Peyer's patch (tissue), 4 donors: Measurements from ENCODE around the gene ASB10. TPM values are rescaled to one million over a fixed set of nuclear protein-coding genes. Genes with fewer than 3 reads are reported as not detected.

Source experiments
- DNase-seq, 3 donors: peaks; one replicate each; pipeline ENCODE4 v3.0.0-alpha.2; 2017 to 2019
- H3K27ac ChIP-seq, 4 donors: fragments of 200-600 bp; sonication (generic); one replicate each; pipeline ENCODE4 v1.5.1; 2016 to 2019
- H3K27me3 ChIP-seq, 2 donors: fragments of 200-600 bp; sonication (generic); one replicate each; pipeline ENCODE4 v1.5.1; 2019
- H3K36me3 ChIP-seq, 3 donors: fragments of 200-600 bp; sonication (generic); one replicate each; pipeline ENCODE4 v1.5.1; 2016 to 2019
- H3K4me1 ChIP-seq, 4 donors: fragments of 200-600 bp; sonication (generic); one replicate each; pipeline ENCODE4 v1.5.1; 2016 to 2019
- H3K4me3 ChIP-seq, 4 donors: fragments of 200-600 bp; sonication (generic); 1 replicate in 3 of 4; 2 replicates in 1 of 4; pipeline ENCODE4 v1.5.1; 2016 to 2019; ENCODE audit warnings: mild to moderate bottlenecking in 1 of 4
- H3K9me3 ChIP-seq, 4 donors: fragments of 200-600 bp; sonication (generic); one replicate each; pipeline ENCODE4 v1.5.1; 2016 to 2019; ENCODE audit warnings: mild to moderate bottlenecking in 1 of 4
- POLR2A ChIP-seq, 2 donors: fragments of 450-650 bp; IDR thresholded peaks; one replicate each; pipeline ENCODE4 v1.5.1; 2017; ENCODE audit warnings: antibody characterized with exemption in 2 of 2, mild to moderate bottlenecking in 2 of 2, moderate library complexity in 2 of 2
- total RNA-seq, 4 donors: library from RNA; depleted of rRNA; stranded (reverse); fragments of >200 nt; gene quantifications; one replicate each; pipeline ENCODE4 v1.1.0, GENCODE V29; 2016
- TF ChIP-seq, protein P1 (sequence below), 6 experiments: fragments of 450-650 bp in 4 of 6; fragments of 200-600 bp in 2 of 6; sonication (generic) in 1 of 6; IDR thresholded peaks; one replicate each; pipeline ENCODE4 v1.5.1; 2017 to 2019; ENCODE audit warnings: antibody characterized with exemption in 6 of 6, mild to moderate bottlenecking in 3 of 6, moderate library complexity in 1 of 6

The ASB10 gene
- total RNA-seq, 4 donors from 2014 or later = not detected

DNA sequence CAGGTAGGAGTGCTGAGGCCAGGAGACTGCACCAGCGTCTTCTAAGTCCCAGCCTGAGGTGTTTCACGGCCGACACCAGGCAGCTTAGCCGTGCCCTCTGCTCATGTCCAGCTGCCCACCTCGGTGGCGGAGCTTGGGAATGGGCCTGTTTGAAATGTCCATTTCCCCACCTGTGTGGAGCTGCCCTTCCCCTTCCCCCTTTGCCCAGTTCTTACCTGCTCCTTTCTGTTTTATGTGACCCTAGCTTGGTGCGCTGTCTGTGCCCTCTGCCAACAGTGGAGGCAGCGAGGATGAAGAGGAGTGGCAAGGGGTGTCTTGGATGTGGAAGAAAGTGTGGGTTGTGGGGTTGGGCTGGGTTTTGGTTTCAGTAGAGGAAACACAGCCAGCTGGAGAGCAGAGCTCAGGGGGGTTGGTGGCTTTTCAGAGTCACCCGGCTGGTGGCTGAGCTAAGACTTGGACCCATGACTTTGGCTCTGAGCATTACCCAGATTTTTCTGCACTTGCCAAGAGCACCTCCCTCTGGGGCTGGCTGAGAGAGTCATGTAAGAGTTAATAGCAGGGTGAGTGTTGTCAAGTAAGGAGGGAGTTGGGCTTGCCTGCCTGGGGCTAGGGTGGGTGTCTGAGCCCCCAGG is 57.0 kb downstream of the ASB10 start:
- no peaks in the 10 kb centered on the region for H3K9me3 ChIP-seq
- H3K27me3 ChIP-seq = no peaks in the 10 kb centered on the region
- DNase-seq = no peak
- H3K4me1 ChIP-seq = peaks cover 0 to 25% (median 0%) of the 10 kb centered on the region in 4 donors
- TF ChIP-seq, protein P1, sequence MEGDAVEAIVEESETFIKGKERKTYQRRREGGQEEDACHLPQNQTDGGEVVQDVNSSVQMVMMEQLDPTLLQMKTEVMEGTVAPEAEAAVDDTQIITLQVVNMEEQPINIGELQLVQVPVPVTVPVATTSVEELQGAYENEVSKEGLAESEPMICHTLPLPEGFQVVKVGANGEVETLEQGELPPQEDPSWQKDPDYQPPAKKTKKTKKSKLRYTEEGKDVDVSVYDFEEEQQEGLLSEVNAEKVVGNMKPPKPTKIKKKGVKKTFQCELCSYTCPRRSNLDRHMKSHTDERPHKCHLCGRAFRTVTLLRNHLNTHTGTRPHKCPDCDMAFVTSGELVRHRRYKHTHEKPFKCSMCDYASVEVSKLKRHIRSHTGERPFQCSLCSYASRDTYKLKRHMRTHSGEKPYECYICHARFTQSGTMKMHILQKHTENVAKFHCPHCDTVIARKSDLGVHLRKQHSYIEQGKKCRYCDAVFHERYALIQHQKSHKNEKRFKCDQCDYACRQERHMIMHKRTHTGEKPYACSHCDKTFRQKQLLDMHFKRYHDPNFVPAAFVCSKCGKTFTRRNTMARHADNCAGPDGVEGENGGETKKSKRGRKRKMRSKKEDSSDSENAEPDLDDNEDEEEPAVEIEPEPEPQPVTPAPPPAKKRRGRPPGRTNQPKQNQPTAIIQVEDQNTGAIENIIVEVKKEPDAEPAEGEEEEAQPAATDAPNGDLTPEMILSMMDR (IDR thresholded peaks at IDR 0.05) = no peak
- no peak for TF ChIP-seq POLR2A (IDR thresholded peaks at IDR 0.05)
- no peak overlapping the region for H3K27ac ChIP-seq
- H3K36me3 ChIP-seq = peaks cover 0 to 71% (median 0%) of the 10 kb centered on the region in 3 donors
- no peak overlapping the region for H3K4me3 ChIP-seq

GRCh38 chr7:151129117-151129959 is 57.7 kb downstream of the ASB10 start:
- Histone ChIP-seq H3K27ac (no peak overlapping the region), H3K27me3 (no peaks in the 10 kb centered on the region), H3K4me3 (no peak overlapping the region), H3K9me3 (no peaks in the 10 kb centered on the region), H3K4me1 (peaks cover 0 to 28% (median 0%) of the 10 kb centered on the region in 4 donors), H3K36me3 (peaks cover 0 to 71% (median 0%) of the 10 kb centered on the region in 3 donors)
- TF ChIP-seq POLR2A (IDR thresholded peaks at IDR 0.05) = no peak
- TF ChIP-seq, protein P1 (IDR thresholded peaks at IDR 0.05) = no peak
- DNase-seq = no peak

GRCh38 chr7:151128716-151129115 is 58.3 kb downstream of the ASB10 start:
- no peak for DNase-seq
- TF ChIP-seq POLR2A (IDR thresholded peaks at IDR 0.05) = no peak
- TF ChIP-seq, protein P1 (IDR thresholded peaks at IDR 0.05) = no peak
- Histone ChIP-seq H3K27ac (no peak overlapping the region), H3K4me3 (no peak overlapping the region), H3K27me3 (no peaks in the 10 kb centered on the region), H3K9me3 (no peaks in the 10 kb centered on the region), H3K4me1 (peaks cover 0 to 28% (median 0%) of the 10 kb centered on the region in 4 donors), H3K36me3 (peaks cover 0 to 68% (median 0%) of the 10 kb centered on the region in 3 donors)

- H3K4me1 ChIP-seq = peaks cover 0 to 28% (median 0%) of the 10 kb centered on the region in 4 donors
- TF ChIP-seq, protein P1 (IDR thresholded peaks at IDR 0.05) = no peak
- TF ChIP-seq POLR2A (IDR thresholded peaks at IDR 0.05) = no peak
- no peak for DNase-seq
- H3K36me3 ChIP-seq = peaks cover 0 to 68% (median 0%) of the 10 kb centered on the region in 3 donors
- no peak overlapping the region for H3K27ac ChIP-seq
- H3K9me3 ChIP-seq = no peaks in the 10 kb centered on the region
- no peak overlapping the region for H3K4me3 ChIP-seq
- H3K27me3 ChIP-seq = no peaks in the 10 kb centered on the region
Measured at GRCh38 chr7:151128144-151128543, 58.9 kb downstream of the ASB10 start.

- Histone ChIP-seq H3K4me1 (peaks cover 0 to 28% (median 0%) of the 10 kb centered on the region in 4 donors), H3K27me3 (no peaks in the 10 kb centered on the region), H3K9me3 (no peaks in the 10 kb centered on the region), H3K4me3 (peak overlapping the region in 1 of 4 donors; percentile 50), H3K27ac (no peak overlapping the region), H3K36me3 (peaks cover 0 to 63% (median 0%) of the 10 kb centered on the region in 3 donors)
- TF ChIP-seq POLR2A (IDR thresholded peaks at IDR 0.05) = no peak
- TF ChIP-seq, protein P1 (IDR thresholded peaks at IDR 0.05) = no peak
- peak in 2 of 3 donors; percentile 69 to 76 for DNase-seq
Measured at GRCh38 chr7:151126491-151127137, 60.4 kb downstream of the ASB10 start.
